ENCODE measurements around the gene IL37.

- TF ChIP-seq CTCF (IDR thresholded peaks at IDR 0.05; ENCODE audit: low read depth, low read length) (no peak), POLR2A (IDR thresholded peaks at IDR 0.05; ENCODE audit: extremely low read depth, insufficient read length) (no peak)
These were observed 34.0 kb upstream of the IL37 start for GRCh38 chr2:112876971-112877361.
